Mucosa of gallbladder (tissue), 1 donor: ENCODE results near the gene HYAL3. TPM values are rescaled to one million over a fixed set of nuclear protein-coding genes. Genes with fewer than 3 reads are reported as not detected.

Experiments
- DNase-seq: peaks from one replicate; pipeline ENCODE4 v3.0.0-alpha.2; 2020; ENCODE audit warnings: low spot score
- total RNA-seq: library from RNA; stranded (reverse); gene quantifications from one replicate; pipeline ENCODE4 v1.2.1, GENCODE V29; 2021
- donor health status: DM: no; HTN: no; CAD: no.

The HYAL3 gene
- total RNA-seq, 1 donor from 2014 or later, result 7.8 TPM

- no peak for DNase-seq
Observed at GRCh38 chr3:50330330-50330729, 31.1 kb upstream of the HYAL3 start.

GRCh38 chr3:50327943-50328691, 28.9 kb upstream of the HYAL3 start, which contains the start of gene TUSC2:
Gene TUSC2, minus strand, starts transcription at chr3:50328223. Its CDS starts 124 bp downstream, at chr3:50328099.
- peak; percentile 98 for DNase-seq

DNA sequence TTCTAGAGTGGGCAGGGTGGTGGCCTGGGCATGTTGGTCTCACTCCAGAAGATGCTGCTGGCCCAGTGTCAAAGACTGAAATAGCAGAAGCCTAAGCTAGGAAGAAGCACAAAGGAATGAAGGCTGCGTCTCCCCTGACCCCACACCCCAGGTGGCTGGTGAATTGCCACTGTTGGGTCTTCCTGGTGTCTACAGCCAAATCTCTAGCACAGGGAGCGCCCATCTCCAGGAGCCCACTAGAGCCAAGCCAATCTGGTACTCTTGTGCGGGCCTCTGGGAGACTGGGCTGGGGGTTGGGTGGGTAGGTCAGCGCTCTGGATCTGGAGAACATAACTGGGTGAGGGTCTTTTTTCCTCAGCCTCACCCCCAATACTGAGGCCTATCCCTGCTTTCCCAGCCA, 27.9 kb upstream of the HYAL3 start:
- no peak for DNase-seq

- no peak for DNase-seq
Observed at GRCh38 chr3:50326182-50326541, 27.0 kb upstream of the HYAL3 start.

DNA sequence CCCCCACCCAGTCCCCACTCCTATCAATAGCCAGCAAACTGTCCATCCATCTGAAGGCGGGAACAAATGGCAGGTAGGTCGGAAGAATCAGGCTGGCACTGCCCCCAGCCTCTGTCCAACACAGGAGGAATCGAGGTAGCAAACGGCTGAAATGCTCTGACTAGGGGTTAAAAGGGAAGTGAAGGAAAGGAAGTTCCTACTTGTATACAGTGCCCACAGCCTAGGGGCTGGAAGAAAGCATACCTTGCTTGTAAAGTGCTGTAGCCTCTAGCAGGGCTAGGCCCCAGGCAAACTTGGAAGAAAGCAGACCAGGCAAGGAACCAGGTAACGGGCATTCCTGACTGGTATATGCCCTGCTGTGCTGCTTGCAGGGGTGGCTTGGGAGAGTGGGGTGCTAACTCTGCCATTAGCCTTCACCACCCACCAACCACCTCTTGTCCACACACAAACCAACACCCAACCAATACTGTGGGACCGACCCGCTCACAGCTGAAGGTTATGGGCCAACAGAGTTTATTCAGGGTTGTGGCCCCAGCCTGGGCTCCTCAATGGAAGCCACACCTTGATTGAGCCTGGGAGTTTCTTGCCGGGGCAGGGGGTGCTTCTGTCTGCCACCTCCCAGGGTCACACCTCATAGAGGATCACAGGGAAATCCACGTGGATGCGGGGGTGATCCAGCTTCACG, 26.4 kb upstream of the HYAL3 start:
- no peak for DNase-seq

- no peak for DNase-seq
Observed at GRCh38 chr3:50325113-50325480, 25.9 kb upstream of the HYAL3 start.

DNA sequence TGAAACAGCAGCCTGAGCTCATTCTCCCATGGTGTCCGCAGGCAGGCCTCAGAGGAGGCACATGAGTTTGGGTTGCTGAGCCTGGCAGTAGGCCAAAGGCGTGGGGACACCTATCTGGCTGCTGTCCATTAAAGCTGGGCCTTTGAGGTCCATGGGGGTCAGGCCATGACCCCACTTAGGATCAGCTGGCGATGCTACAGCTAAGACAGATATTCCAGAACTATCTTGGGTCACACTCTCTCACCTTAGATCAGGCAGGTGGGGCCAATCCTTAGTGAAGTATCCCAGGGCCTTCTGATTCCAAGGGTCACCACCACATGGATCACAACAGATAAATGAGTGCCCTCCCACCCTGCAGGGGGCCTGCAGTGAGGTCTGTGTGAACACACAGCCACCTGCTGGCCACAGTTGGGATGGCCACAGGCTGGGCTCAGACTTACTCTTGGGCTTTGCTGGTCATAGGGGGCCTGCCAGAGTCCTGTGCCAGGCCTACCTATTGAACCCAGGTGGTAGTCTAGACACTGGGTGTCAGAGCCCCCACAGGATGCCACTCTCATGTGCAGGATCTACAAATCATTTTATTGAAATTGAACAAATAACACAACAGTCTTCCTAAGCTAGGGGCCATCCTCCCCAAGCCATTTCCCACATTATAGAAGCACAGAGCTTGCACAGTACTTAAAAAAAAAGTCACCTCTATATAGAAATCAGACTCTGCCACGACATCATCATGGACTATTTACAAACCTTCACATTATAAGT, 25.3 kb upstream of the HYAL3 start:
- no peak for DNase-seq

DNA sequence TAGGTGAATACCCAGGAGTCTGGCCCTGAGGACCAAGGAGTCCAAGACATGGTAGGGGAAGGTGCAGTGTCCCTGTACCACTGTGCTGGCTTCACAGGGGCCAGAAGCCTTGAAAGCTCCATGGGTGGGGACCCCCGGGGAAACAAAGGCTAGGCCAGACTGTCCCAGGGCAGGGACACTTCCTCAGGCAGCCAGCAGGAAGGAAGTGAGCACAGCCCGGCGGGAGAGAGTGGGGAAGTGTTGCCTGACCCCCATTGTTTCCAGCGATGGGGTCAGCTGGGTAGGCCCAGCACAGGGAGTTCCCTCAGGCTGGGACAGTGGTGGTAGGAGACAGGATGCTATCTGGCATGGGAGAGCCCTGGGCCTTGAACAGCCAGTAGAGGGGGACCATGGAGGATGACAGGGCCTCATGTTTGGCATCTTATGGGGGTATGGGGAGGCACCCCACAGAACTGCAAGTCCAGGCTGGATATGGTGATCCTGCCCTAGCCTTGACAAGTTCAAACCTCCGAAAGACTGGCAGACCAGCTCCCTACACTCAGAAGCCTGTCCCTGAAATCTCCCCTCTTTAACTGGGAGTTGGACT, 24.5 kb upstream of the HYAL3 start:
- DNase-seq, result no peak

GRCh38 chr3:50323092-50323600, 23.9 kb upstream of the HYAL3 start:
- no peak for DNase-seq

DNA sequence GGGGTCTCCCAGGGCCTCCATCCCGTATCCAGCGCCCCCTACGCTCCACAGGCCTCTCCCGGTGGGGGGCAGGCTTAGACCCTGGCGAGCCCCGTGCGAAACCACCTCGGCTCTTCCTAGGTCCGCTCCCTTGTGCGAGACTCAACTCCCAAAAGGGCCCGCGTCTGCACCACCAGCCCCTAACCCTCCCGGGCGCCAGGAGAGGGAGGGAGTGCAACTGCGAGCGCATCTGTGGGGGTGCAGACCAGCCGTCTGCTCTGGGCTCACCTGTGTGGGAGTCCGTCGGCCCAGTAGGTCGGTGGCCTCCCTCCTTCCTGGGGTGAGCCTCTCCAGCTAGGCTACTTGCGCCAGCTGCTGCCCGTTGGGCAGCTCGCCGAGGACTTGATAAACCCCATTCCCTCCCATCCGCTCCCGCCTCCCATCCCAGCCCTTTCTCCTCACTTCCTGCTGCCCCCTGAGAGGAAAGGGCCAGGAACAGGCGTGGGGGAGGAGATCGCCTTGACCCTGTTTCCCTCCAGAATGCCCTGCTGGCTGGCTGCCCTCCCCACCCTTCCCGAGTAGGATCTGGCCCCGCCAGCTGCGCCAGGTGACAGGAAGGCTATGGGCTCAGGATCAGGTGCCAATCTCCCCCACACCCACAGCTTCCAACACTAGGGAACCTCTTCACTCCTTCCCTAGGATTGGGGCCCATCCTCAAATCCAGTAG, 23.3 kb upstream of the HYAL3 start, which contains the start of gene HYAL2:
TSS of gene HYAL2 (minus strand) at position 360 of the 706 bp plus-strand sequence. CDS start 2,256 bp downstream, outside the sequence.
- no peak for DNase-seq

GRCh38 chr3:50322115-50322385, 22.8 kb upstream of the HYAL3 start:
- no peak for DNase-seq

DNA sequence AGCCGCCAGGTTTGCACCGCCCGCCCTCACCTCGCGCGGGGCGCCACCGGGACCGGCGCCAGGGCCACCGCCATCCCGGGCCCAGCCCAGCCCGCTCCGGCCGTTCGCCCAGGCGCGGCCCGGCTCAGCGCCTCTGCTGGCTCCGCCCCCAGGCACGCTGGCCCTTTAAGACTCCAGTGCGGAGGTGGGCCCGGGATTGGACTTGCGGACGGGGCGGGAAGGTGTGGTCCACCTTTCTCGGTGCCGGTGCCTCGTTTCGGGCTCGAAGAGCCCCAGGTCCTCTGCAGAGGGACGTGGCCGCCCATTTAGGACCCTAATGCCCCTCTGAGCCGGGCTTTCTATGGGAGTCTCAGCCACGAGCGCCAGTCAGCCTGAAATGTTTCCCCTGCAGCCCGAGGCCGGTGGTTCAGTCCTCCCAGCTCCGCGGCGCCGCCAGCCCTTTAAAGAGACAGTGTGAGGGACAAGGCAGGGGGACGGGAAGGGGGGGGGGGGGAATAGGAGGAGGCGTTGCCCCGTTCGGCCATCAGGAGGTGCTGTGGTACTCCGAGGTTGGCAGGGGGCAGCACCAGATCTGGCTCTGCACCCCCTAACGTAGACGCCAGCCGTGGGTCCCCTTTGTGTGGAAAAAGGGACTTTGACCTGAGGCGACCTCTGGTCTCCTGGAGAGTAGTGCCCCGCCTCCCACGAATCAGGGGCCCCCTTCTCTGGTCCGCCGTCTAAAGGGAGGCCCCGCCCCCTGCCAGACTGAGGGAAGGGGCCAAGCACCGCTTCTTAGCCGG, 22.3 kb upstream of the HYAL3 start:
- DNase-seq, result peak; percentile 89

GRCh38 chr3:50320853-50321335, 21.7 kb upstream of the HYAL3 start:
- DNase-seq, result peak; percentile 74

GRCh38 chr3:50319894-50320625, 20.9 kb upstream of the HYAL3 start:
- DNase-seq, result no peak

GRCh38 chr3:50319181-50319893, 20.1 kb upstream of the HYAL3 start:
- DNase-seq, result no peak

- no peak for DNase-seq
Observed at GRCh38 chr3:50318615-50319014, 19.4 kb upstream of the HYAL3 start.

GRCh38 chr3:50318163-50318562, 19.0 kb upstream of the HYAL3 start:
- no peak for DNase-seq

GRCh38 chr3:50317300-50317699, 18.1 kb upstream of the HYAL3 start:
- DNase-seq, result peak; percentile 60

GRCh38 chr3:50316657-50317242, 17.5 kb upstream of the HYAL3 start:
- DNase-seq, result peak; percentile 90
